A375 (cell line): ENCODE data around the gene OR4D9. TPM values are rescaled to one million over a fixed set of nuclear protein-coding genes. Genes with fewer than 3 reads are reported as not detected.

Experiments used
- total RNA-seq: library from RNA; depleted of rRNA; stranded (reverse); fragments of >200 nt; shearing (Covaris generic); gene quantifications from 2 replicates; pipeline ENCODE4 v1.2.3, GENCODE V29; 2014; rRNA removed

OR4D9 gene
- not detected in 2 replicates for total RNA-seq

GRCh38 chr11:59510941-59511589 lies at the start of gene OR4D9:
Gene OR4D9, plus strand, starts transcription at chr11:59511539. Its CDS starts 3,374 bp downstream, at chr11:59514913.

GRCh38 chr11:59473015-59473414 lies 38.3 kb upstream of the OR4D9 start, which contains the start of gene OR4D10:
Gene OR4D10, plus strand, starts transcription at chr11:59473315. Its CDS starts 4,115 bp downstream, at chr11:59477430.

GRCh38 chr11:59503276-59503675 lies 8.1 kb upstream of the OR4D9 start, which contains the start of gene OR4D11:
Gene OR4D11, plus strand, starts transcription at chr11:59503576. Its CDS starts 0 bp downstream, at chr11:59503576.

Other genes with a start within 250 kb of the OR4D9 start
- not detected in 2 replicates for gene OR5AN1, start 152.6 kb upstream of the OR4D9 start, total RNA-seq
- not detected in 2 replicates for gene OR5A2, start 85.1 kb upstream of the OR4D9 start, total RNA-seq
- not detected in 2 replicates for gene OR5A1, start 75.1 kb upstream of the OR4D9 start, total RNA-seq
- not detected in 2 replicates for gene OR4D6, start 54.6 kb upstream of the OR4D9 start, total RNA-seq
- gene OR4D10, start 38.2 kb upstream of the OR4D9 start, total RNA-seq, result not detected in 2 replicates
- gene OR4D11, start 8.0 kb upstream of the OR4D9 start, total RNA-seq, result not detected in 2 replicates
- gene OSBP, start 104.2 kb downstream of the OR4D9 start, total RNA-seq, result 22.4 and 26.4 TPM in 2 replicates
- gene PATL1, start 157.5 kb downstream of the OR4D9 start, total RNA-seq, result 13.2 and 14.6 TPM in 2 replicates
- not detected in 2 replicates for gene OR10V1, start 202.3 kb downstream of the OR4D9 start, total RNA-seq
- gene STX3, start 243.8 kb downstream of the OR4D9 start, total RNA-seq, result 27.3 and 31.0 TPM in 2 replicates